ENCODE data around the gene IRAK1BP1. TPM values are rescaled to one million over a fixed set of nuclear protein-coding genes. Genes with fewer than 3 reads are reported as not detected.
A peak's percentile ranks its signal among the peaks of the same experiment; 100 is the strongest.
"Not testable (repeated sequence)": the region's sequence is repeated elsewhere in the genome, so short reads cannot be mapped to it uniquely, and the experiment has no call there.

IRAK1BP1 gene
- total RNA-seq, 2 donors from 2014 or later, result 5.7 to 6.4 TPM

DNA sequence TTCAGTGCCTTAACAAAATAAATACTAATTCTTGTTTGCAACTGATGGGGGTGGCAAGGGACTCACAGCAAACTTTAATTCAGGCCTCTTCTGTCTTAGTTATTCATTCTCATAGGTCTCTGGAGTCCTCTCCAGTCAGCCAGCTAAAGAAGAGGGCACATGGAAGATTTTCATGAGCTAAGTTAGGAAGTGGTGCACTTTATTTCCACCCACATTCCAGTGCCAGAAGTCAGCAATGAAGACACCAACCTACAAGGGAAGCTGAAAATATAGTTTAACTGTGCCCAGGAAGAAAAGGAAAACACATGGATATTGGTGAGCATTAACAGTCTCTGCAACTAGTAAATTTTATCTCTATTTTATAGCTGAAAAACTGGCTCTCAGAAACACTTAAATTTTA lies 16.7 kb upstream of the IRAK1BP1 start:
- H3K9me3 ChIP-seq (ENCODE audit: control insufficient read depth, low read length), result no peaks in the 10 kb centered on the region
- Mint-ChIP-seq H3K4me1 (no peaks in the 10 kb centered on the region), H3K9me3 (no peaks in the 10 kb centered on the region), H3K36me3 (ENCODE audit: low read depth) (no peaks in the 10 kb centered on the region), H3K4me3 (no peak overlapping the region), H3K27me3 (ENCODE audit: insufficient read depth) (no peaks in the 10 kb centered on the region), H3K27ac (no peak overlapping the region)
- no peak for DNase-seq
- no peaks in the 10 kb centered on the region for H3K27me3 ChIP-seq (ENCODE audit: control insufficient read depth, insufficient read depth, low read length, poor library complexity, severe bottlenecking)
- H3K36me3 ChIP-seq (ENCODE audit: control insufficient read depth, insufficient read depth, low read length), result no peaks in the 10 kb centered on the region
- no peak overlapping the region for H3K4me3 ChIP-seq (ENCODE audit: low read length)
- no peaks in the 10 kb centered on the region for H3K4me1 ChIP-seq (ENCODE audit: control insufficient read depth, insufficient read depth, low read length)
- H3K27ac ChIP-seq (ENCODE audit: low read depth, low read length), result no peak overlapping the region
- no peak overlapping the region for H3K9ac ChIP-seq (ENCODE audit: extremely low read depth, low read length, poor library complexity, severe bottlenecking)
- TF ChIP-seq, protein P1, sequence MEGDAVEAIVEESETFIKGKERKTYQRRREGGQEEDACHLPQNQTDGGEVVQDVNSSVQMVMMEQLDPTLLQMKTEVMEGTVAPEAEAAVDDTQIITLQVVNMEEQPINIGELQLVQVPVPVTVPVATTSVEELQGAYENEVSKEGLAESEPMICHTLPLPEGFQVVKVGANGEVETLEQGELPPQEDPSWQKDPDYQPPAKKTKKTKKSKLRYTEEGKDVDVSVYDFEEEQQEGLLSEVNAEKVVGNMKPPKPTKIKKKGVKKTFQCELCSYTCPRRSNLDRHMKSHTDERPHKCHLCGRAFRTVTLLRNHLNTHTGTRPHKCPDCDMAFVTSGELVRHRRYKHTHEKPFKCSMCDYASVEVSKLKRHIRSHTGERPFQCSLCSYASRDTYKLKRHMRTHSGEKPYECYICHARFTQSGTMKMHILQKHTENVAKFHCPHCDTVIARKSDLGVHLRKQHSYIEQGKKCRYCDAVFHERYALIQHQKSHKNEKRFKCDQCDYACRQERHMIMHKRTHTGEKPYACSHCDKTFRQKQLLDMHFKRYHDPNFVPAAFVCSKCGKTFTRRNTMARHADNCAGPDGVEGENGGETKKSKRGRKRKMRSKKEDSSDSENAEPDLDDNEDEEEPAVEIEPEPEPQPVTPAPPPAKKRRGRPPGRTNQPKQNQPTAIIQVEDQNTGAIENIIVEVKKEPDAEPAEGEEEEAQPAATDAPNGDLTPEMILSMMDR (conservative IDR thresholded peaks at IDR 0.05), result no peak

DNA sequence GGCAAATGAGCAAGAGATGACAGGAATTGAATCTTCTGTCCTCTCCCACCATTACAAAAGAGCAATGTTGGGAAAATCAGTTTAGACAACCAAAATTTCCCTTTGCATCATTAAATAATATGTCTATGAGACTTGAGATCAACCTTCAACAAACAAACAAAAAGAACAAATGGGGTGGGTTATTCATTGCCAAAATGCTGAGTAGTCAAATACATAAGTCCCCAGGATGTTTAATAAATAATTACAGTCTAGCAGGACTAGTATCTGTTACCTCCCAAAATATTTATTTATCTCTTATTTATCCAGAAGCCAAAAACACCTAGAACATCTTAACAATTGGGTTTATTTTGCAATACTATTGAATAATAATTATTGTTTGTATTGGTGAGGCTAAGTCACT lies 16.2 kb upstream of the IRAK1BP1 start:
- Mint-ChIP-seq H3K27ac (no peak overlapping the region), H3K27me3 (ENCODE audit: insufficient read depth) (no peaks in the 10 kb centered on the region), H3K9me3 (no peaks in the 10 kb centered on the region), H3K4me3 (no peak overlapping the region), H3K4me1 (no peaks in the 10 kb centered on the region), H3K36me3 (ENCODE audit: low read depth) (no peaks in the 10 kb centered on the region)
- H3K4me3 ChIP-seq (ENCODE audit: low read length), result no peak overlapping the region
- no peak overlapping the region for H3K27ac ChIP-seq (ENCODE audit: low read depth, low read length)
- H3K9me3 ChIP-seq (ENCODE audit: control insufficient read depth, low read length), result no peaks in the 10 kb centered on the region
- H3K36me3 ChIP-seq (ENCODE audit: control insufficient read depth, insufficient read depth, low read length), result no peaks in the 10 kb centered on the region
- TF ChIP-seq, protein P1 (conservative IDR thresholded peaks at IDR 0.05), result no peak
- no peaks in the 10 kb centered on the region for H3K4me1 ChIP-seq (ENCODE audit: control insufficient read depth, insufficient read depth, low read length)
- H3K9ac ChIP-seq (ENCODE audit: extremely low read depth, low read length, poor library complexity, severe bottlenecking), result no peak overlapping the region
- DNase-seq, result no peak
- H3K27me3 ChIP-seq (ENCODE audit: control insufficient read depth, insufficient read depth, low read length, poor library complexity, severe bottlenecking), result no peaks in the 10 kb centered on the region

DNA sequence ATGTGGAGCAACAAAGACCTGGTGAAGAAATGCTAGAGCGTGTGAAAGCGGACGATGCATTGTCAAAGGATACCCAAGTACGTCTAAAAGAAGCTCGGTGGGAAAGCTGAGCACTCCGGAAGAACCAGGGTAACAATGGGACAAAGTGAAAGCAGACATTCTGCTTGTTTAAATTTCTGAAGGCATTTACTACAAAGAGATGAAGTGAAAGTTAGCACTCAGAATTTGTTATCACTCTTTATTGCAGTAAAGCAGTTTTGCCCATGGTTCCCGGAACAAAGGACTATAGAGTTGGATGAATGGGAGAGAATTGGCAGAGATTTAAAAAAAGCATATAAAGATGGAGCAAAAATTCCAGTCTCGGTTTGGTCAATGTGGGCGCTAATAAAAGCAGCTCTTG lies 12.8 kb upstream of the IRAK1BP1 start:
- H3K4me1 ChIP-seq (ENCODE audit: control insufficient read depth, insufficient read depth, low read length), result no peaks in the 10 kb centered on the region
- H3K9me3 ChIP-seq (ENCODE audit: control insufficient read depth, low read length), result peaks cover 5% of the 10 kb centered on the region
- Mint-ChIP-seq H3K9me3 (peaks cover 20% of the 10 kb centered on the region), H3K36me3 (ENCODE audit: low read depth) (peaks cover 4% of the 10 kb centered on the region), H3K27ac (no peak overlapping the region), H3K4me1 (no peaks in the 10 kb centered on the region), H3K27me3 (ENCODE audit: insufficient read depth) (no peaks in the 10 kb centered on the region), H3K4me3 (no peak overlapping the region)
- 95 to 96% methylated on average over 9 of the region's 9 CpGs for whole genome bisulfite sequencing, 2 experiments (ENCODE audit: insufficient coverage in 1 of 2, insufficient read length in 1 of 2)
- TF ChIP-seq, protein P1 (conservative IDR thresholded peaks at IDR 0.05), result no peak
- no peaks in the 10 kb centered on the region for H3K27me3 ChIP-seq (ENCODE audit: control insufficient read depth, insufficient read depth, low read length, poor library complexity, severe bottlenecking)
- peak overlapping the region; percentile 73 for H3K27ac ChIP-seq (ENCODE audit: low read depth, low read length)
- no peak overlapping the region for H3K4me3 ChIP-seq (ENCODE audit: low read length)
- no peak overlapping the region for H3K9ac ChIP-seq (ENCODE audit: extremely low read depth, low read length, poor library complexity, severe bottlenecking)
- DNase-seq, result no peak
- no peaks in the 10 kb centered on the region for H3K36me3 ChIP-seq (ENCODE audit: control insufficient read depth, insufficient read depth, low read length)

DNA sequence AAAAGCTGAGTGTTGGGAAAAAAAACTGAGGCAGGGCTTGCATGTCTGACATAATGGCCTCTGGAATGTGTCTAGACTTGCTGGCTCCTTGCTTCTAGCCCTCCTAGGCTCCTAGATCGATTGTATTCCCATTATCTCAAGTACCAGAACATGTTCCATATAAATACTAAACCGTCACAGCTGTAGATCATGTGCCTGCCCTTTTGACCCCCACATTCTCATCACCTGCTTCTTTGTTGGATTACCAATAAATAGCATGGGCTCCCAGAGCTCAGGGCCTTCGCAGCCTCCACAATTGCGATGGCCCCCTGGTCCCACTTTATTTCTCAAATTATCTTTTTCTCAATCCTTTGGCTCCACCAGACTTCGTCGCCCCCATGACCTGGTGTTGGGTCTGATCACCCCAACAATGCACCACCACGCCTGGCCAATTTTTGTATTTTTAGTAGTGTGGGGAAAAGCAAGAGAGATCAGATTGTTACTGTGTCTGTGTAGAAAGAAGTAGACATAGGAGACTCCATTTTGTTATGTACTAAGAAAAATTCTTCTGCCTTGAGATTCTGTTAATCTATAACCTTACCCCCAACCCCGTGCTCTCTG lies 8.9 kb upstream of the IRAK1BP1 start:
- H3K9me3 ChIP-seq (ENCODE audit: control insufficient read depth, low read length); H3K4me3 Mint-ChIP-seq; H3K4me1 Mint-ChIP-seq; H3K36me3 Mint-ChIP-seq (ENCODE audit: low read depth); H3K27me3 ChIP-seq (ENCODE audit: control insufficient read depth, insufficient read depth, low read length, poor library complexity, severe bottlenecking); H3K36me3 ChIP-seq (ENCODE audit: control insufficient read depth, insufficient read depth, low read length); H3K27me3 Mint-ChIP-seq (ENCODE audit: insufficient read depth); H3K9ac ChIP-seq (ENCODE audit: extremely low read depth, low read length, poor library complexity, severe bottlenecking); DNase-seq; H3K4me1 ChIP-seq (ENCODE audit: control insufficient read depth, insufficient read depth, low read length); H3K27ac Mint-ChIP-seq; H3K4me3 ChIP-seq (ENCODE audit: low read length); H3K27ac ChIP-seq (ENCODE audit: low read depth, low read length): not testable (repeated sequence)
- 90 to 95% methylated on average over 2 to 7 of the region's 8 CpGs for WGBS, 2 experiments (ENCODE audit: insufficient coverage in 1 of 2, insufficient read length in 1 of 2)
- peaks cover 25% of the 10 kb centered on the region for H3K9me3 Mint-ChIP-seq
